Stimulated activated CD8-positive, alpha-beta memory T cell treated with anti-CD3 and anti-CD28 coated beads, Interleukin-4, amount 100 ng/mL, for 1 hour (primary cell): ENCODE measurements around the gene ASB6.

Experiments used
- DNase-seq, 2 donors: peaks; one replicate each; pipeline ENCODE4 v3.0.0-alpha.2; 2020; ENCODE audit warnings: low read depth in 2 of 2, low spot score in 1 of 2

Gene ASB6

DNA sequence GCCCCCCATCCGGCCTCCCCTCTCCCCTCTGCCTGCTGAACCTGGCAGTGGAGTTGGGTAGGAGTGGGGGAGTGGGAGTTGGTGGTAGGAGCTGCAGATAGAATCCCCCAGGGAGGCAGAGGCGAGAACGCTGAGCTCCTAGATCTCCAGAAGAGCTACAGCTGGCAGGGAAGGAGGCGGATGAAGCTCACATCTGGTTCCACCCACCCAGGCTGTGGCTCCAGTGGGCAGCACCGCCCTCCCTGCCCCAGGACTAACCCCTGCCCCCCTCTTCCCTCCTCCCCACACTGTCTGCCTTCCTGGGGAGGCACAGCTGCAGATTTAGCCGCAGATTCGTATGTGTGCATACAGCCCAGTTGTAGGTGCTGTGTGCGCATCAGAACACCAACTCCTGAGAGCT is 55.3 kb downstream of the ASB6 start:
- DNase-seq: no peak

DNA sequence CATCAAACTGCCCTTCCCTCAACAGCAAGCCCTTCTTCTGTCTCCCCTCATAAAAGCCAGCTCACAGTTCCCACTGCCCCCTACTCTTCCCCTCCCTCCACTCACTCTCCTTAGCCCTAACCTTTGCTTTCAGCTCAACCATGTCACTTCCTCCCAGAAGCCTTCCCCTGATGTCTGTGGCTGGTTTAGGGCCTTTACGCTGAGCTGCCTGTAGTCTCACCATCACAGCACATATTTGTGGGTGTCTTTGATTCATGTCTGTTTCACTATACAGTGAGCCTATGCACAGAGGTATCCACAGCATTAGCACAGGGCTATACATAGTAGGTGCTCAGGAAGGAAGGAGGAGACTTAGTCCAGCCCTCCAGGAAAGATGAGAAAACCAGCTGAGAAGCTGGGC is 55.7 kb downstream of the ASB6 start:
- DNase-seq: no peak

DNA sequence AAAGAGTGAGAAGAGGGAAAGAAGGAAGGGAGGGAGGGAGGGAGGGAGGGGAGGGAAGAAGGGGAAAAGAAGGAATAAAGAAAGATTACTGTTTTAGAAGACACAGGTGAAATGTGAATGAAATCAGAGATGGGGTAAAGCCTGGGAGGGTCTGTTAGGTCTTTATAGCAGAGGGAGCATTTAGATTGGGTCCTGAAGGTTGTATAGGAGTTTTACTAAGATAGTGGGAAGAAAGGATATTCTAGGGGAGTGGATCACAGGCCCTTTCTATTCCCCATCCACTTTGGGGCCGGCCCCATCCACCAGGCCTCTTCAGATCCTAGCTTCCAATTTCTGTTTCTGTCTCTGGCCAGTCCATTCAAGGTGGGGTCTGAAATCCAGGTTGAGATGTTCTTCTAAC is 56.6 kb downstream of the ASB6 start:
- DNase-seq: no peak
